Measurements from ENCODE around the gene PIAS3.

PIAS3 gene

GRCh38 chr1:145858901-145859490, at the start of gene PIAS3 (continued):
- TF ChIP-seq ZBTB11 (tag by site-specific recombination; conservative IDR thresholded peaks at IDR 0.05; ENCODE audit: low read depth) (no peak; the same call in 1 of the 2 replicates), ZNF10 (tag by site-specific recombination; IDR thresholded peaks at IDR 0.05) (no peak), ZNF362 (tag by site-specific recombination; IDR thresholded peaks at IDR 0.05) (no peak), ZNF548 (tag by site-specific recombination; IDR thresholded peaks at IDR 0.05) (no peak), RBAK (tag by site-specific recombination; IDR thresholded peaks at IDR 0.05) (no peak), ZNF426 (tag by site-specific recombination; IDR thresholded peaks at IDR 0.05) (no peak), ZNF214 (tag by site-specific recombination; IDR thresholded peaks at IDR 0.05; ENCODE audit: borderline replicate concordance) (no peak), ZEB2 (tag by site-specific recombination; IDR thresholded peaks at IDR 0.05) (peak; percentile 50; the same call in 1 of the 2 replicates), SCRT1 (tag by site-specific recombination; IDR thresholded peaks at IDR 0.05; ENCODE audit: borderline replicate concordance) (no peak), ZNF513 (tag by site-specific recombination; IDR thresholded peaks at IDR 0.05) (no peak), ZNF704 (tag by site-specific recombination; IDR thresholded peaks at IDR 0.05) (no peak), ZNF830 (tag by site-specific recombination; IDR thresholded peaks at IDR 0.05; ENCODE audit: low read depth) (no peak), ZNF341 (tag by site-specific recombination; IDR thresholded peaks at IDR 0.05; ENCODE audit: low read depth) (peak; percentile 98), ZNF324 (tag by site-specific recombination; IDR thresholded peaks at IDR 0.05) (no peak; the same call in 1 of the 2 replicates), ZNF202 (tag by site-specific recombination; IDR thresholded peaks at IDR 0.05; ENCODE audit: borderline replicate concordance) (no peak), ZNF184 (tag by site-specific recombination; IDR thresholded peaks at IDR 0.05) (no peak), ZNF623 (tag by site-specific recombination; IDR thresholded peaks at IDR 0.05) (no peak), ZNF146 (tag by site-specific recombination; IDR thresholded peaks at IDR 0.05) (no peak), ZNF792 (tag by site-specific recombination; IDR thresholded peaks at IDR 0.05) (no peak), KLF9 (tag by site-specific recombination; IDR thresholded peaks at IDR 0.05; ENCODE audit: low read depth) (peak; percentile 76), ZNF549 (tag by site-specific recombination; IDR thresholded peaks at IDR 0.05) (no peak), ZNF140 (tag by site-specific recombination; IDR thresholded peaks at IDR 0.05) (no peak), ZNF404 (tag by site-specific recombination; IDR thresholded peaks at IDR 0.05) (no peak), ZNF19 (tag by site-specific recombination; IDR thresholded peaks at IDR 0.05; ENCODE audit: low read depth) (no peak), WT1 (tag by site-specific recombination; IDR thresholded peaks at IDR 0.05) (no peak), ZNF626 (tag by site-specific recombination; IDR thresholded peaks at IDR 0.05) (no peak), SP7 (tag by site-specific recombination; IDR thresholded peaks at IDR 0.05) (no peak), ZNF629 (tag by site-specific recombination; IDR thresholded peaks at IDR 0.05) (peak; percentile 35; the same call in 1 of the 2 replicates), ZNF274 (IDR thresholded peaks at IDR 0.05; ENCODE audit: low read length) (no peak), ZNF274 (tag by site-specific recombination; IDR thresholded peaks at IDR 0.05; ENCODE audit: borderline replicate concordance) (no peak), ZNF266 (tag by site-specific recombination; IDR thresholded peaks at IDR 0.05; ENCODE audit: low read depth) (no peak), ZSCAN23 (tag by site-specific recombination; IDR thresholded peaks at IDR 0.05) (no peak)
- TF ChIP-seq, protein P1, sequence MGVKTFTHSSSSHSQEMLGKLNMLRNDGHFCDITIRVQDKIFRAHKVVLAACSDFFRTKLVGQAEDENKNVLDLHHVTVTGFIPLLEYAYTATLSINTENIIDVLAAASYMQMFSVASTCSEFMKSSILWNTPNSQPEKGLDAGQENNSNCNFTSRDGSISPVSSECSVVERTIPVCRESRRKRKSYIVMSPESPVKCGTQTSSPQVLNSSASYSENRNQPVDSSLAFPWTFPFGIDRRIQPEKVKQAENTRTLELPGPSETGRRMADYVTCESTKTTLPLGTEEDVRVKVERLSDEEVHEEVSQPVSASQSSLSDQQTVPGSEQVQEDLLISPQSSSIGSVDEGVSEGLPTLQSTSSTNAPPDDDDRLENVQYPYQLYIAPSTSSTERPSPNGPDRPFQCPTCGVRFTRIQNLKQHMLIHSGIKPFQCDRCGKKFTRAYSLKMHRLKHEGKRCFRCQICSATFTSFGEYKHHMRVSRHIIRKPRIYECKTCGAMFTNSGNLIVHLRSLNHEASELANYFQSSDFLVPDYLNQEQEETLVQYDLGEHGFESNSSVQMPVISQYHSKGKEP (tag by site-specific recombination; IDR thresholded peaks at IDR 0.05): peak; percentile 28; the same call in 1 of the 2 replicates

Measured in HEK293 (cell line).